ENCODE measurements around the gene ATG9A. TPM values are rescaled to one million over a fixed set of nuclear protein-coding genes. Genes with fewer than 3 reads are reported as not detected.

ATG9A gene
- total RNA-seq, 2 donors from 2014 or later, result 38.8 to 78.8 TPM

DNA sequence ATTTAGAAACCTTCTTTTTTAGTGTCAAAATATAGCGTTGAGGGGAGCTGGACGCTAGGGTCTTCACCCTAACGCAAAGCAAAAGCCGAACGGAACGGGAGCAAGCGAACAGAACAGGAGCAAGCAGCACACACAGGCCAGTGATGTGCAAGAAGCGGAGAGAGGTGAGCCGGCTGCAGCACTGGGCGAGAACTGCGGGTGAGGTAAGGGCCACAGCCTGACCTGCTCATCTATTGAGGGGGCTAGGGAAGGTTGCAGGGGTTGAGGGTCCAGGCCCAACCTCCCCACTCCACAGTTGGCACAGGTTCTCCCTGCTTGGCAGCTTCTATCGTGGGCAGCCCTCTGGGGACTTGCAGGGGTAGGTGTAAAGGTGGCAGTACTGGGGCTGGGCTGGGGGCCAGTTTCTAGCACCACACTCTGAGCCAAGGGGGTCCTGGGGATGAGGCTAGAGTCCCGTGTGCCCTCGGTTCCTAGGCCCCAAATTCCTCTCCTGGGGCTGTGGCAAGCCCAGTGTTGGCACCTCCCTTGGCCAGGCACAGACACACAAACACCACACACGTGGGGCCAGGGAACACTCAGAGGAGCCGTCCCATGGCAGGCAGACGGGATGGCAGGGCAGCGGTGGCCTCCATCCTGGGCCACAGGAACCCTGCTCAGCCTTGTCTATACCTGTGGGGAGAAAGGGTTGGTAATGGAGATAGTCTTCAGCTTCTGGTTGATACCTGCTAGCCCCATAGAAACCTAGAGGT, 9.5 kb downstream of the ATG9A start:
- Histone ChIP-seq H3K27me3 (replicated peaks; ENCODE audit: insufficient read depth) (no peaks in the 10 kb centered on the region), H3K9me3 (no peaks in the 10 kb centered on the region), H3K36me3 (peaks cover 25 to 32% of the 10 kb centered on the region in 2 donors), H3K4me1 (replicated peaks) (peaks cover 22% of the 10 kb centered on the region), H3K27ac (peak overlapping the region in 1 of 2 donors; percentile 88), H3K4me3 (no peak overlapping the region)
- DNase-seq (ENCODE audit: low spot score), result no peak
- intact Hi-C loops (cut with DNase I), result loop anchor here (5.0 to 10.0 kb wide), 2 partner anchors 43 to 75 kb away; partner anchors contain the start of genes CNPPD1 and RETREG2
- WGBS, result 83% methylated on average over 17 of the region's 18 CpGs
- no peak for TF ChIP-seq POLR2A (IDR thresholded peaks at IDR 0.05)
- no peak for TF ChIP-seq POLR2AphosphoS5 (IDR thresholded peaks at IDR 0.05)
- TF ChIP-seq, protein P1, sequence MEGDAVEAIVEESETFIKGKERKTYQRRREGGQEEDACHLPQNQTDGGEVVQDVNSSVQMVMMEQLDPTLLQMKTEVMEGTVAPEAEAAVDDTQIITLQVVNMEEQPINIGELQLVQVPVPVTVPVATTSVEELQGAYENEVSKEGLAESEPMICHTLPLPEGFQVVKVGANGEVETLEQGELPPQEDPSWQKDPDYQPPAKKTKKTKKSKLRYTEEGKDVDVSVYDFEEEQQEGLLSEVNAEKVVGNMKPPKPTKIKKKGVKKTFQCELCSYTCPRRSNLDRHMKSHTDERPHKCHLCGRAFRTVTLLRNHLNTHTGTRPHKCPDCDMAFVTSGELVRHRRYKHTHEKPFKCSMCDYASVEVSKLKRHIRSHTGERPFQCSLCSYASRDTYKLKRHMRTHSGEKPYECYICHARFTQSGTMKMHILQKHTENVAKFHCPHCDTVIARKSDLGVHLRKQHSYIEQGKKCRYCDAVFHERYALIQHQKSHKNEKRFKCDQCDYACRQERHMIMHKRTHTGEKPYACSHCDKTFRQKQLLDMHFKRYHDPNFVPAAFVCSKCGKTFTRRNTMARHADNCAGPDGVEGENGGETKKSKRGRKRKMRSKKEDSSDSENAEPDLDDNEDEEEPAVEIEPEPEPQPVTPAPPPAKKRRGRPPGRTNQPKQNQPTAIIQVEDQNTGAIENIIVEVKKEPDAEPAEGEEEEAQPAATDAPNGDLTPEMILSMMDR (IDR thresholded peaks at IDR 0.05), result no peak

DNA sequence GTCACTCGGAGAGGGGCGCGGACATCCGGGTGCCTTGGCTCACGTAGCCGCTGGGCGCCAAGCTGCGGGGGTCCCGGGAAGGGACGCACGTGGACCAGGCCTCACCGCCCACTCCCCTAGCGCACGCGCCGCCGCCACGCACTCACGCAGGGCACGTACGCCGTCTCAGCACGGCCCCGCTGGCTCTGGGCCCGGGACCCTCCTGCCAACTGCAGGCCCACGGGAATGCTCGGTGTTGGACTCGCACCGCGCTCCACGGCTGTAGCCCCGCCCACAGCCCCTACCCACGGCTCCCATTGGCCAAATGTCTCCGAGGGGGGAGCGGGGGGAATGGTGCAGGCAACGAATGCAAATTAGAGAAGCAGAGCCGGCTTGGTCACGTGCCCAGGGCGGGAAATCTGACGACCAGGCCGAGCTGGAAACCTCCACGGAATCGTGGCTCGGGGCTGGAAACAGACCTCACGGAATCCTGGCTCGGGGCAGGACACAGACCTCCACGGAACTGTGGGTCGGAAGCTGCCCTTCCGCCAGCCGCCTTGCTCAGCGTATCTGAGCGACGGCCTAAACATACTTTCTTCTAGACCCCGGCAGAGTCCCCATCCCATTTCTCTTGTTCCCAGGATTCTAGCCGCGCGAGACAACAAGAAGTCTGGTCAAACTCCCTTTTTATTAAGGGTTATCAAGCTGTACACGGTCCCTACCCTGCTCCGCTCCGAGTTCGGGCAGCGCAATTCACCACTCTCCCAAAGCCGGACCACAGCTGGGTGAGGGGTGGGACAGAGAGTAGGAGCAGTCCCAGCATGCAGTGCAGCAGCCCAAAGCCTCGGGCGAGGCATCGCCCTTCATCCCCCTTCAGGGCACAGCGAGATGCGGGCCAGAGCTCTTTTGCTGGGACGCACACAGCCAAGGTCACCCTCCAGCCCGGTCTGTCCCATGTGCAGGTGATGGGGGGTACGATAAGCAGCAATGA, 10.4 kb downstream of the ATG9A start, which contains the start of gene ABCB6:
ABCB6 (minus strand) TSS at position 227 of the 970 bp plus-strand sequence. CDS start 285 bp downstream, outside the sequence.
- DNase-seq (ENCODE audit: low spot score), result peak; percentile 96
- Histone ChIP-seq H3K4me3 (peak within 1 kb of the TSS; percentile 42 to 46), H3K36me3 (peaks cover 23 to 33% of the 10 kb centered on the region in 2 donors), H3K9me3 (no peaks in the 10 kb centered on the region), H3K27me3 (replicated peaks; ENCODE audit: insufficient read depth) (no peaks in the 10 kb centered on the region), H3K27ac (peak within 1 kb of the TSS; percentile 88 to 89), H3K4me1 (replicated peaks) (peaks cover 22% of the 10 kb centered on the region)
- TF ChIP-seq POLR2A (IDR thresholded peaks at IDR 0.05) (peak; percentile 92), POLR2AphosphoS5 (IDR thresholded peaks at IDR 0.05) (peak; percentile 94)
- TF ChIP-seq, protein P1 (IDR thresholded peaks at IDR 0.05), result no peak
- WGBS, result 6% methylated on average over 62 of the region's 71 CpGs
- intact Hi-C loops (cut with DNase I), result loop anchor here (5.0 to 10.0 kb wide), 2 partner anchors 42 to 76 kb away; partner anchors contain the start of genes CNPPD1 and RETREG2

DNA sequence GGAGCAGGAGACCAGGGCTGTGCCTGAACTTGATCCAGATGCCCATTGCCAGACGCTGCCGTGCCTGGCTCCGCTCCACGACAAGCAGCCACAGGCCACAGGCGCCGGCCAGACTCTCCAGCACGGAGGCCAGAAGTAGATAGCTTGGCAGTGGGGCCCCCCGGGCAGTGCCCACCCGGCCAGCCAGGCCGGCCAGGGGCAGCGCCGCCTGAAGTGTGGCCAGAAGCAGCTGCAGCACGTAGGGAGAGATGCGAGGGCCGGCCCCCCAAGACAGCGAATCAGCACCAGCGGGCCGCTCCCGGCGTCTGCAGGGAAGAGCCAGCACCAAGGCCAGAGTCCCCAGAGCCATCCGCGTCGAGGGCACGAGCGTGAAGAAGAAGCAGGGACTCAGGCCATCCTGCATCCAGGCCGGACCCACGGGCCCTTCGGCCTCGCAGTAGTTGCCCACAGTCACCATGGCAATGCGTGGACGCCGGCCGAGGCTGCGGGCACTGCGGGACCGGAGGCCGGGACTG, 11.2 kb downstream of the ATG9A start:
- Histone ChIP-seq H3K27me3 (replicated peaks; ENCODE audit: insufficient read depth) (no peaks in the 10 kb centered on the region), H3K9me3 (no peaks in the 10 kb centered on the region), H3K4me1 (replicated peaks) (peaks cover 22% of the 10 kb centered on the region), H3K27ac (peak overlapping the region; percentile 88 to 89), H3K4me3 (peak overlapping the region; percentile 42 to 46), H3K36me3 (peaks cover 21 to 27% of the 10 kb centered on the region in 2 donors)
- TF ChIP-seq POLR2A (IDR thresholded peaks at IDR 0.05), result no peak
- TF ChIP-seq POLR2AphosphoS5 (IDR thresholded peaks at IDR 0.05), result no peak
- TF ChIP-seq, protein P1 (IDR thresholded peaks at IDR 0.05), result peak in 1 of 4 experiments; percentile 2
- under 1% methylated on average over 22 of the region's 37 CpGs for WGBS
- intact Hi-C loops (cut with DNase I), result loop anchor here (5.0 to 10.0 kb wide), 2 partner anchors 41 to 77 kb away; partner anchors contain the start of genes CNPPD1 and RETREG2
- peak; percentile 73 for DNase-seq (ENCODE audit: low spot score)

DNA sequence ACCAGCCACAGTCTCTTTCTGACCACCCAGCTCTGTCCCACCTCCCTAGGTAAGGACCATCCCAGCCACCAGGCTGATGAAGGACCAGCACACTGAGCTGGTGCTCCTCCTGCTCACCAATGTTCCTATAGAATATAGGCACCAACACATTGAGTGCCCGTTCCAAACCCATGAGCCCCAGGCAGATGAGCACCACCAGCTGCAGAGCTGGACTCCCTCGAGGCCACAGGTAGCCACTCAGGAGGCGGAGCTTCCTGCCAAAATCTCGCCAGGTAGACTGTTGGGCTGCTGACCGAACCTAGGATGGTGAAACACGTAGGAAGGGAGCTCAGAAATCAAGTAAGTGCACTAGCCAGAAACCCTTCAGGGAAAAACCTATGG, 12.9 kb downstream of the ATG9A start:
- 90% methylated on average over 6 of the region's 6 CpGs for WGBS

More for the DNA sequence above, 12.9 kb downstream of the ATG9A start:
- intact Hi-C loops (cut with DNase I), result loop anchor here (5.0 to 10.0 kb wide), 2 partner anchors 39 to 78 kb away; partner anchors contain the start of genes CNPPD1 and RETREG2
- H3K27me3 ChIP-seq (replicated peaks; ENCODE audit: insufficient read depth), result no peaks in the 10 kb centered on the region
- H3K4me1 ChIP-seq (replicated peaks), result peaks cover 22% of the 10 kb centered on the region
- TF ChIP-seq POLR2A (IDR thresholded peaks at IDR 0.05) (no peak), POLR2AphosphoS5 (IDR thresholded peaks at IDR 0.05) (no peak)
- TF ChIP-seq, protein P1 (IDR thresholded peaks at IDR 0.05), result no peak
- H3K27ac ChIP-seq, result no peak overlapping the region
- H3K36me3 ChIP-seq, result peaks cover 10 to 12% of the 10 kb centered on the region in 2 donors
- H3K4me3 ChIP-seq, result no peak overlapping the region
- DNase-seq (ENCODE audit: low spot score), result no peak
- no peaks in the 10 kb centered on the region for H3K9me3 ChIP-seq
